GM12878 (cell line): ENCODE measurements around the gene DIP2C. TPM values are rescaled to one million over a fixed set of nuclear protein-coding genes. Genes with fewer than 3 reads are reported as not detected.

Source experiments
- ATAC-seq: fragments of 200-7000 bp; cut with Tn5 transposase; 3 replicates; pipeline ENCODE4 v1.9.1; 2020; ENCODE audit warnings: mild to moderate bottlenecking, moderate library complexity
- BruUV-seq: library from RNA; stranded (reverse); fragments of 400-500 nt; replicated peaks from 2 replicates; lab custom pipeline; 2021; lab: Mats Ljungman, UMichigan
- CTCF ChIA-PET: fragments of 300-600 bp; sonication (Branson Sonifier 250); formaldehyde crosslinking; extraction: SDS; loops from one replicate; lab custom pipeline; 2021; ENCODE audit warnings: inconsistent platforms; lab: Yijun Ruan, JAX
- POLR2A ChIA-PET: fragments of 350-600 bp; formaldehyde crosslinking; extraction: SDS; loops from one replicate; lab custom pipeline; 2021; ENCODE audit warnings: inconsistent platforms; lab: Charles Lee
- RAD21 ChIA-PET: fragments of 300-600 bp; sonication (Branson Sonifier 250); formaldehyde crosslinking; loops from one replicate; lab custom pipeline; 2023; ENCODE audit warnings: antibody characterized with exemption; ENCODE audit not compliant: unreplicated experiment; lab: Charles Lee
- SMC1A ChIA-PET: fragments of 300-600 bp; sonication (Branson Sonifier 250); formaldehyde crosslinking; loops from one replicate; lab custom pipeline; 2023; ENCODE audit not compliant: unreplicated experiment, uncharacterized antibody; lab: Charles Lee
- DNase-seq: peaks from one replicate; pipeline ENCODE4 v3.0.0-alpha.2; 2011; ENCODE audit warnings: low read depth, low spot score
- FAIRE-seq: peaks from 3 replicates; lab custom pipeline; 2011; peaks lifted over from hg19 to GRCh38; lab: Jason Lieb, UNC
- H2AFZ ChIP-seq: 2 replicates; pipeline ENCODE4 v1.6.0; 2011; ENCODE audit warnings: low read depth, low read length, control low read depth; ENCODE audit not compliant: control insufficient read depth
- H3K27ac ChIP-seq: 2 replicates; pipeline ENCODE4 v1.5.1; 2011; ENCODE audit warnings: control low read depth; ENCODE audit not compliant: control insufficient read depth, insufficient read depth
- H3K27me3 ChIP-seq, 2 experiments: replicated peaks in 1 of 2; 2 replicates each; pipeline versions ENCODE4 v1.6.0 to v1.6.1; 2011; ENCODE audit warnings: low read length in 1 of 2; ENCODE audit not compliant: control insufficient read depth in 2 of 2, insufficient read depth in 2 of 2
- H3K36me3 ChIP-seq, 2 experiments: 2 replicates each; pipeline ENCODE4 v1.5.1; 2011; ENCODE audit warnings: low read length in 1 of 2; ENCODE audit not compliant: control insufficient read depth in 2 of 2, insufficient read depth in 2 of 2
- H3K4me1 ChIP-seq: 2 replicates; pipeline ENCODE4 v1.6.1; 2011; ENCODE audit warnings: mild to moderate bottlenecking, low read length, moderate library complexity, mixed read lengths; ENCODE audit not compliant: control insufficient read depth, insufficient read depth
- H3K4me2 ChIP-seq: 2 replicates; pipeline ENCODE4 v1.6.0; 2011; ENCODE audit warnings: control low read depth; ENCODE audit not compliant: control insufficient read depth, insufficient read depth
- H3K4me3 ChIP-seq: fragments of 200-600 bp; sonication (generic); 2 replicates; pipeline ENCODE4 v1.5.1; 2016
- H3K79me2 ChIP-seq: 2 replicates; pipeline ENCODE4 v1.6.0; 2011; ENCODE audit warnings: low read length; ENCODE audit not compliant: control insufficient read depth, insufficient read depth
- H3K9ac ChIP-seq: 2 replicates; pipeline ENCODE4 v1.8.0; 2011; ENCODE audit warnings: low read length, control low read depth, mixed read lengths; ENCODE audit not compliant: control insufficient read depth, insufficient read depth
- H3K9me3 ChIP-seq: replicated peaks from 3 replicates; pipeline ENCODE4 v1.5.1; 2011; ENCODE audit warnings: mild to moderate bottlenecking, low read length; ENCODE audit not compliant: control insufficient read depth, insufficient read depth
- H4K20me1 ChIP-seq: 2 replicates; pipeline ENCODE4 v1.6.0; 2011; ENCODE audit not compliant: control insufficient read depth, insufficient read depth
- CEBPB ChIP-seq, 2 experiments: fragments of 150-350 bp in 1 of 2; IDR thresholded peaks; 2 replicates each; pipeline ENCODE4 v1.6.1; 2012 to 2014; ENCODE audit warnings: low read depth in 2 of 2, low read length in 2 of 2, borderline replicate concordance in 1 of 2, inconsistent platforms in 1 of 2
- E4F1 ChIP-seq: fragments of 450-650 bp; IDR thresholded peaks from 2 replicates; pipeline ENCODE4 v1.6.1; 2018; ENCODE audit warnings: borderline replicate concordance, mild to moderate bottlenecking; ENCODE audit not compliant: partially characterized antibody
- HDAC2 ChIP-seq: fragments of 200-600 bp; sonication (generic); IDR thresholded peaks from 2 replicates; pipeline ENCODE4 v1.6.1; 2017
- MTA3 ChIP-seq: IDR thresholded peaks from 2 replicates; pipeline ENCODE4 v1.6.1; 2012; ENCODE audit warnings: low read length, inconsistent platforms, borderline replicate concordance
- NR2C2 ChIP-seq: IDR thresholded peaks from 2 replicates; pipeline ENCODE4 v1.6.1; 2011; ENCODE audit warnings: borderline replicate concordance, low read depth; ENCODE audit not compliant: control insufficient read depth, insufficient read length
- NR2F1 ChIP-seq: fragments of 450-650 bp; conservative IDR thresholded peaks from 2 replicates; pipeline ENCODE4 v1.6.1; 2017; ENCODE audit warnings: mild to moderate bottlenecking
- PAX8 ChIP-seq: fragments of 450-650 bp; IDR thresholded peaks from 2 replicates; pipeline ENCODE4 v1.6.1; 2017; ENCODE audit warnings: mild to moderate bottlenecking, moderate library complexity
- RAD51 ChIP-seq: fragments of 450-650 bp; IDR thresholded peaks from 2 replicates; pipeline ENCODE4 v1.6.1; 2016; ENCODE audit warnings: moderate library complexity, mild to moderate bottlenecking, inconsistent platforms
- REST ChIP-seq: IDR thresholded peaks from 2 replicates; pipeline ENCODE4 v1.6.1; 2012; ENCODE audit warnings: mild to moderate bottlenecking, low read depth, low read length
- RUNX3 ChIP-seq: IDR thresholded peaks from 2 replicates; pipeline ENCODE4 v1.6.1; 2012; ENCODE audit warnings: low read length, inconsistent platforms
- TBL1XR1 ChIP-seq: IDR thresholded peaks from 2 replicates; pipeline ENCODE4 v1.6.1; 2012; ENCODE audit warnings: low read depth, low read length, improper control_type of control experiment
- TCF7 ChIP-seq: IDR thresholded peaks from 2 replicates; pipeline ENCODE4 v1.6.1; 2014; ENCODE audit warnings: antibody characterized with exemption, borderline replicate concordance
- ZBTB4 ChIP-seq: fragments of 450-650 bp; formaldehyde crosslinking; IDR thresholded peaks from 2 replicates; pipeline ENCODE4 v1.4.0; 2022; ENCODE audit warnings: mild to moderate bottlenecking, moderate library complexity
- WGBS: methylation state at CpG from one replicate; pipeline ENCODE4 v1.1.6; 2016; ENCODE audit warnings: low lambda C conversion rate; ENCODE audit not compliant: insufficient replicate concordance, insufficient coverage; ENCODE audit errors: missing lambda C conversion rate; 5-methylcytosine and 5-hydroxymethylcytosine counted together
- in situ Hi-C: fragments of 300-500 bp; cut with MboI; formaldehyde crosslinking; loops from 9 replicates; pipeline ENCODE4 v1.14.3; 2018; ENCODE audit warnings: mixed read lengths
- intact Hi-C: fragments of 100-400 bp; cut with micrococcal nuclease; formaldehyde crosslinking; loops from one replicate; pipeline ENCODE4 v1.14.2; 2022; ENCODE audit not compliant: unreplicated experiment
- polyA plus RNA-seq, 11 experiments: library from polyadenylated mRNA; depleted of rRNA in 4 of 11; unstranded in 6 of 11; stranded (reverse) in 5 of 11; fragments of >200 nt; fragmentation: Nextera tagmentation in 4 of 11; fragmentation: Illumina TruSeq in 1 of 11; extraction: Ambion mirVana in 4 of 11; extraction: Trizol in 1 of 11; gene quantifications; 1 replicate in 1 of 11; 2 replicates in 10 of 11; pipeline versions ENCODE4 v1.2.1 to v1.2.3, GENCODE V29; 2011 to 2016; ENCODE audit warnings: inconsistent platforms in 2 of 11, missing spikeins in 2 of 11, low read depth in 1 of 11
- total RNA-seq, 4 experiments: library from RNA; depleted of rRNA in 3 of 4; stranded (reverse); fragments of >200 nt in 3 of 4; fragmentation: Illumina TruSeq in 1 of 4; extraction: Trizol in 1 of 4; gene quantifications; 2 replicates each; pipeline versions ENCODE4 v1.2.1 to v1.2.3, GENCODE V29; 2013 to 2021

Gene DIP2C
- total and polyA plus RNA-seq, 10 of the 15 experiments (the other 5 are each of a cell fraction or from before 2014, with no cell fraction given), result 0.01 to 0.10 (median 0.06) TPM

- POLR2A ChIA-PET, result no interaction called here
- RAD21 ChIA-PET, result no interaction called here
- no peak overlapping the region for H3K4me2 ChIP-seq
- no peaks in the 10 kb centered on the region for H3K79me2 ChIP-seq
- no peak overlapping the region for H2AFZ ChIP-seq
- BruUV-seq, result no TSS peak
- no peaks in the 10 kb centered on the region for H4K20me1 ChIP-seq
- H3K27ac ChIP-seq, result no peak overlapping the region
- in situ Hi-C loops, result no loop called here
- H3K4me1 ChIP-seq, result no peaks in the 10 kb centered on the region
- intact Hi-C loops, result no loop called here
- SMC1A ChIA-PET, result no interaction called here
- no peak for DNase-seq
- H3K4me3 ChIP-seq, result no peak overlapping the region
- FAIRE-seq, result no peak
- H3K9me3 ChIP-seq, result no peaks in the 10 kb centered on the region
- H3K27me3 ChIP-seq, result no peaks in the 10 kb centered on the region; a peak in 1 of 4 replicates
- ATAC-seq, result no peak
- H3K36me3 ChIP-seq, result no peaks in the 10 kb centered on the region
- 75% methylated on average over 24 of the region's 24 CpGs for WGBS
- H3K9ac ChIP-seq, result no peak overlapping the region
- CTCF ChIA-PET, result no interaction called here
- TF ChIP-seq PAX8 (no peak), NR2C2 (no peak), RAD51 (no peak), TCF7 (no peak), HDAC2 (no peak), CEBPB (IDR thresholded peaks at IDR 0.05; ENCODE audit: borderline replicate concordance in 1 of 2, low read depth in 2 of 2, low read length in 2 of 2) (no peak), MTA3 (no peak), REST (no peak), E4F1 (no peak), RUNX3 (no peak), TBL1XR1 (no peak), ZBTB4 (CRISPR knock-in tag) (no peak), NR2F1 (no peak)
These were observed 326.3 kb downstream of the DIP2C start for GRCh38 chr10:363152-363551.
